Peyer's patch (tissue), 4 donors: ENCODE data around the gene KPNA4.

Source experiments
- CTCF ChIP-seq, 6 experiments: fragments of 450-650 bp in 4 of 6; fragments of 200-600 bp in 2 of 6; sonication (generic) in 1 of 6; IDR thresholded peaks; one replicate each; pipeline ENCODE4 v1.5.1; 2017 to 2019; ENCODE audit warnings: antibody characterized with exemption in 6 of 6, mild to moderate bottlenecking in 3 of 6, moderate library complexity in 1 of 6
- POLR2A ChIP-seq, 2 donors: fragments of 450-650 bp; IDR thresholded peaks; one replicate each; pipeline ENCODE4 v1.5.1; 2017; ENCODE audit warnings: antibody characterized with exemption in 2 of 2, mild to moderate bottlenecking in 2 of 2, moderate library complexity in 2 of 2

- no peak for TF ChIP-seq CTCF (IDR thresholded peaks at IDR 0.05)
- no peak for TF ChIP-seq POLR2A (IDR thresholded peaks at IDR 0.05)
Measured at GRCh38 chr3:160478338-160478737, 87.0 kb downstream of the KPNA4 start.
